ENCODE measurements around the gene MMP17. TPM values are rescaled to one million over a fixed set of nuclear protein-coding genes. Genes with fewer than 3 reads are reported as not detected.

Gene MMP17
- polyA plus RNA-seq, 1 of the 3 experiments (the other 2 are of a cell fraction), result 14.0 TPM

DNA sequence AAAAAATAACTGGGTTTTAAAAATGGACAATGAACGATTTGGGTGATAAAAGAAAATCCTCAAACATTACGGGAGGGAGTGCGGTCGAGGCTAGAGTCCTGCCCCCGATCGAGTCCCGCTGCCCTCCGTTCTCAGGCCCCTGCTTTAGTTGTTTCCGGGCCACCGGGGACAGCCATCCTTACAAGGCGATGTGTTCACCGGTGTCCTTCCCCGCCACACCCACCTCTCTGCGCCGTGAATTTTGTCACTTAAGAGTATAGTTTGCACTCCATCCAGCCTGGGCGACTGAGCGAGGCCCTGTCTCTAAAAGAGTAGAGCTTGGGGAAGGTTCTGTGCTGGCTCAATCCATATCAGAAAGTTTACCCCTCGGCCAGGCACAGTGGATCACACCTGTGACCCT lies 69.1 kb downstream of the MMP17 start:
- peaks cover 31% of the 10 kb centered on the region for H4K20me1 ChIP-seq (ENCODE audit: insufficient read depth)
- CTCF ChIA-PET, result interaction anchor here (1.2 to 2.2 kb wide), 2 partner anchors 15 to 793 kb away, joined by 3 to 12 read pairs; no protein-coding TSS in a partner anchor
- H3K36me3 ChIP-seq (replicated peaks in 1 of 2; ENCODE audit: control insufficient read depth in 1 of 2, insufficient read depth in 2 of 2, low read length in 1 of 2), result peaks cover 8% of the 10 kb centered on the region in 2 experiments
- 97% methylated on average over 18 of the region's 18 CpGs for WGBS (ENCODE audit: low lambda C conversion rate)
- no peak overlapping the region for H3K9ac ChIP-seq
- TF ChIP-seq RCOR1 (IDR thresholded peaks at IDR 0.05; ENCODE audit: low read length), result no peak
- TF ChIP-seq GABPA (IDR thresholded peaks at IDR 0.05; ENCODE audit: low read depth), result no peak
- TF ChIP-seq, protein P1, sequence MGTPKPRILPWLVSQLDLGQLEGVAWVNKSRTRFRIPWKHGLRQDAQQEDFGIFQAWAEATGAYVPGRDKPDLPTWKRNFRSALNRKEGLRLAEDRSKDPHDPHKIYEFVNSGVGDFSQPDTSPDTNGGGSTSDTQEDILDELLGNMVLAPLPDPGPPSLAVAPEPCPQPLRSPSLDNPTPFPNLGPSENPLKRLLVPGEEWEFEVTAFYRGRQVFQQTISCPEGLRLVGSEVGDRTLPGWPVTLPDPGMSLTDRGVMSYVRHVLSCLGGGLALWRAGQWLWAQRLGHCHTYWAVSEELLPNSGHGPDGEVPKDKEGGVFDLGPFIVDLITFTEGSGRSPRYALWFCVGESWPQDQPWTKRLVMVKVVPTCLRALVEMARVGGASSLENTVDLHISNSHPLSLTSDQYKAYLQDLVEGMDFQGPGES (IDR thresholded peaks at IDR 0.05; ENCODE audit: low read depth, low read length), result no peak
- TF ChIP-seq JUND (IDR thresholded peaks at IDR 0.05), result no peak
- TF ChIP-seq POLR2AphosphoS5 (IDR thresholded peaks at IDR 0.05; ENCODE audit: low read depth, low read length), result no peak
- no peak for TF ChIP-seq NRF1 (IDR thresholded peaks at IDR 0.05; ENCODE audit: low read depth, low read length)
- TF ChIP-seq, protein P2, sequence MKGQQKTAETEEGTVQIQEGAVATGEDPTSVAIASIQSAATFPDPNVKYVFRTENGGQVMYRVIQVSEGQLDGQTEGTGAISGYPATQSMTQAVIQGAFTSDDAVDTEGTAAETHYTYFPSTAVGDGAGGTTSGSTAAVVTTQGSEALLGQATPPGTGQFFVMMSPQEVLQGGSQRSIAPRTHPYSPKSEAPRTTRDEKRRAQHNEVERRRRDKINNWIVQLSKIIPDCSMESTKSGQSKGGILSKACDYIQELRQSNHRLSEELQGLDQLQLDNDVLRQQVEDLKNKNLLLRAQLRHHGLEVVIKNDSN (IDR thresholded peaks at IDR 0.05; ENCODE audit: borderline replicate concordance, low read depth), result no peak
- no peak for TF ChIP-seq FOXM1 (IDR thresholded peaks at IDR 0.05; ENCODE audit: low read depth)
- TF ChIP-seq EP300 (IDR thresholded peaks at IDR 0.05; ENCODE audit: borderline replicate concordance in 1 of 2, low read depth in 1 of 2, low read length in 1 of 2), result no peak
- TF ChIP-seq YY1 (IDR thresholded peaks at IDR 0.05; ENCODE audit: low read depth), result no peak
- TF ChIP-seq MXI1 (IDR thresholded peaks at IDR 0.05; ENCODE audit: low read depth, low read length), result no peak
- TF ChIP-seq EZH2phosphoT487 (IDR thresholded peaks at IDR 0.05; ENCODE audit: borderline replicate concordance, low read depth), result no peak
- TF ChIP-seq SIN3A (IDR thresholded peaks at IDR 0.05; ENCODE audit: borderline replicate concordance, low read depth, low read length), result no peak
- TF ChIP-seq, protein P3, sequence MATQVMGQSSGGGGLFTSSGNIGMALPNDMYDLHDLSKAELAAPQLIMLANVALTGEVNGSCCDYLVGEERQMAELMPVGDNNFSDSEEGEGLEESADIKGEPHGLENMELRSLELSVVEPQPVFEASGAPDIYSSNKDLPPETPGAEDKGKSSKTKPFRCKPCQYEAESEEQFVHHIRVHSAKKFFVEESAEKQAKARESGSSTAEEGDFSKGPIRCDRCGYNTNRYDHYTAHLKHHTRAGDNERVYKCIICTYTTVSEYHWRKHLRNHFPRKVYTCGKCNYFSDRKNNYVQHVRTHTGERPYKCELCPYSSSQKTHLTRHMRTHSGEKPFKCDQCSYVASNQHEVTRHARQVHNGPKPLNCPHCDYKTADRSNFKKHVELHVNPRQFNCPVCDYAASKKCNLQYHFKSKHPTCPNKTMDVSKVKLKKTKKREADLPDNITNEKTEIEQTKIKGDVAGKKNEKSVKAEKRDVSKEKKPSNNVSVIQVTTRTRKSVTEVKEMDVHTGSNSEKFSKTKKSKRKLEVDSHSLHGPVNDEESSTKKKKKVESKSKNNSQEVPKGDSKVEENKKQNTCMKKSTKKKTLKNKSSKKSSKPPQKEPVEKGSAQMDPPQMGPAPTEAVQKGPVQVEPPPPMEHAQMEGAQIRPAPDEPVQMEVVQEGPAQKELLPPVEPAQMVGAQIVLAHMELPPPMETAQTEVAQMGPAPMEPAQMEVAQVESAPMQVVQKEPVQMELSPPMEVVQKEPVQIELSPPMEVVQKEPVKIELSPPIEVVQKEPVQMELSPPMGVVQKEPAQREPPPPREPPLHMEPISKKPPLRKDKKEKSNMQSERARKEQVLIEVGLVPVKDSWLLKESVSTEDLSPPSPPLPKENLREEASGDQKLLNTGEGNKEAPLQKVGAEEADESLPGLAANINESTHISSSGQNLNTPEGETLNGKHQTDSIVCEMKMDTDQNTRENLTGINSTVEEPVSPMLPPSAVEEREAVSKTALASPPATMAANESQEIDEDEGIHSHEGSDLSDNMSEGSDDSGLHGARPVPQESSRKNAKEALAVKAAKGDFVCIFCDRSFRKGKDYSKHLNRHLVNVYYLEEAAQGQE (IDR thresholded peaks at IDR 0.05; ENCODE audit: low read depth, low read length), result no peak
- TF ChIP-seq CHD2 (IDR thresholded peaks at IDR 0.05; ENCODE audit: low read length, partially characterized antibody), result no peak
- no peak for TF ChIP-seq ELF1 (IDR thresholded peaks at IDR 0.05)
- TF ChIP-seq RAD21 (IDR thresholded peaks at IDR 0.05; ENCODE audit: low read length), result no peak
- no peaks in the 10 kb centered on the region for H3K9me2 ChIP-seq
- no peak overlapping the region for H2AFZ ChIP-seq (ENCODE audit: low read depth)
- no peaks in the 10 kb centered on the region for H3K9me3 ChIP-seq
- POLR2A ChIA-PET, result interaction anchor here (0.9 kb wide), 1 partner anchor 139 kb away, joined by 3 read pairs; no protein-coding TSS in a partner anchor
- no peak overlapping the region for H3K27ac ChIP-seq (ENCODE audit: low read depth in 2 of 2, low read length in 1 of 2)
- H3K79me2 ChIP-seq (ENCODE audit: insufficient read depth), result peaks cover 42% of the 10 kb centered on the region
- H3K4me2 ChIP-seq, result no peak overlapping the region
- peaks cover 2% of the 10 kb centered on the region for H3F3A ChIP-seq (replicated peaks; ENCODE audit: insufficient read depth)
- H3K4me1 ChIP-seq (ENCODE audit: control insufficient read depth in 1 of 2, insufficient read depth in 2 of 2, low read depth in 1 of 2, low read length in 1 of 2), result peaks cover 7 to 33% of the 10 kb centered on the region in 2 experiments; a peak in 1 of 4 replicates
- H3K4me3 ChIP-seq (ENCODE audit: low read depth in 2 of 2, low read length in 1 of 2), result no peak overlapping the region
- H3K27me3 ChIP-seq (ENCODE audit: insufficient read depth), result no peaks in the 10 kb centered on the region
- no peak for DNase-seq
